Activated T-cell treated with anti-CD3 and anti-CD28 coated beads, Interleukin-2, amount 50 U/mL, for 48 hours (primary cell): Measurements from ENCODE around the gene HOXC9.

Experiments
- DNase-seq, 2 experiments: peaks; one replicate each; pipeline ENCODE4 v3.0.0-alpha.2; 2020

The HOXC9 gene

GRCh38 chr12:53963434-53964314, 36.3 kb upstream of the HOXC9 start:
- DNase-seq, result no peak

GRCh38 chr12:53964315-53964713, 35.6 kb upstream of the HOXC9 start:
- no peak for DNase-seq

- DNase-seq, result no peak
These were observed 34.5 kb upstream of the HOXC9 start for GRCh38 chr12:53965281-53966084.

- DNase-seq, result no peak
These were observed 33.9 kb upstream of the HOXC9 start for GRCh38 chr12:53966085-53966384.

DNA sequence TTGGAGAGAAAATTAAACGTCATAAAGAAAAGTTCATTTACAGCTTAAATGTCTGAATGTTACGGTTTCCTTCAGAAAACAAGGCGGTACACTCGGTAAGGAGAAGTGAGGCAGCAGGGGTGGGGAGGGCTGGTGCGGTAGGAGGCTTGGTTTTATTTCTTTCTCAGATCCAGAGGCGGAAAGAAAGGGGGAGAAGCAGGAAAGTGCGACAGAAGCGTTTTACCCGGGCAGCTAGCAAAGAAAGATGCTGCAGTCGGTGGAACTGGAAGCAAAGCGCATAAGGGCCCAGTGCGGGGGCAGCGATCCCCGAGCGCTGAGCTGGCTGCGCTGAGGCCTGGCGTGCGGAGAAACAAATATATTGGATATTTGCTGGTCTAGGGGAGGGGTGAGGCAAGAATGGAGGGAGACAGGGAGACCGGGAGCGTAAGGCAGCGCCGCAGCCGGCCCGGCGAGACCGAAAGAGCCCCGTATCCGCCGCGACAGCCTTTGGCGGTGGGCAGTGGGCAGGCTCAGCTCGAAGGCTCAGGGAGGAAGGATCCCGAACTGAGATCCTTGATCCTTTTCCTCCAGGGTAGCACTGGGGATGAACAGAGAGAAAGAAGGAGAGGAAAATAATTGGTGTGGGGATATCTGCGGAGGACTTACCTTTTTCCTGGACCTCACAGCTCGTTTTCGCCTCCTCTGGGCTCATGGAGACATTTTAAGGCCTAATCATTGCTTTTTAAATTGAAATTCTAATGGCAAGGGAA, 33.4 kb upstream of the HOXC9 start:
- no peak for DNase-seq

DNA sequence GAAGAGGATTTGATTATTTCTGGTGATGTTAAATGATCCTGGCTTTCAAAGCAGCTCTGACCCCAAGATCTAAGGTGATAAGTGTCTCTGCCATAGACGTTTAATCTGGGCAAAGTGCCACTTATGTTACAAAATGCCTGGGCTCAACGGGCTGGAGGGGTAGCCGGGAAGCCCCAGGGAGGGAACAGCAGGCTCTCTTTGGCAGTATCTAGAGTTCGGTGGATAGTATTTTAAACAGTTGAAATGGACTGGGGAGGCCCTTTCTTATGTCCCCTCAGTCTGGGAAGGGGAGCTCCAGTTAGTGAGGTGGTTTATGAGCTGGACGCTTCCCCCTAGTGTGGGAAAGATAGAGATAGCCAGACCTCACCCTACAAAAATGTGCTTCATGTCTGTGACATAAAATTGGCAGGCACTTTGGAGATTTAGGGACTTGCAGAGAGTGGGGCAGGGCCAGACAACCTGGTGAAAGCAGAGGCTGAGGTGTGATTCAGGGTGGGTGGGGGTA, 32.5 kb upstream of the HOXC9 start:
- no peak for DNase-seq

GRCh38 chr12:53968214-53969127, 31.5 kb upstream of the HOXC9 start:
- DNase-seq, result no peak

DNA sequence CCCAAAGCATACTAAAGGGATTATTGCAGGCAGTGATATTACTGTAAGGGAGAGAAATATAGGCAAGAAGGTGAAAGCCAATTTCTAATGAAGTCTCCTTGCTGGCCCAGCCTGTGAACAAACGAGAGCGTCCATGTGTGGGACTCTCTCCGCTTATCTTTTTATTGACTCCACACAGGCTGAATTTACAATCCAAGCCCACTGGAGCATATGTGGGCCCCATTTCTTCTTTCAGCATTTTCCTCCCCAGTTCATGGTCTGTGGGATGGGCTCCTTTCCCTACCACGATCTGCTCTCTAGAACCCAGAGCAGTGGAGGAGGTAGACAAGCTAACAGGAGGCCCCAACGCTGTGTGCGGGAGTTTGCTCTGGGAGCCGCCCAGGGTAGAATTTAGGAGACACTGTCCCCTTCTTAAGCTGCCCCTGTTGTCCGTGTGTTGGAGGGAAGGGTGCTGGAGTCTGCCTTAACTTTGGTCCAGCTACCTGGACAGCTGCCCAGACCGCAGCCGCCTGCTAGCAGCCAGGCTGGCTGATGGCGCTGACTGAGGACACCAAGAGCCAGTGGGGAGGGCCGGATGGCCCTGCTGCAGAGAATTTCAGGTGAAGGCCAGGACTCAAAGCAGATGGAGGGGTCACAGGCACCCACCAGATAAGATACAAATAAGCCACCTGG, 30.2 kb upstream of the HOXC9 start:
- no peak for DNase-seq

GRCh38 chr12:53970451-53970850, 29.5 kb upstream of the HOXC9 start:
- no peak for DNase-seq

DNA sequence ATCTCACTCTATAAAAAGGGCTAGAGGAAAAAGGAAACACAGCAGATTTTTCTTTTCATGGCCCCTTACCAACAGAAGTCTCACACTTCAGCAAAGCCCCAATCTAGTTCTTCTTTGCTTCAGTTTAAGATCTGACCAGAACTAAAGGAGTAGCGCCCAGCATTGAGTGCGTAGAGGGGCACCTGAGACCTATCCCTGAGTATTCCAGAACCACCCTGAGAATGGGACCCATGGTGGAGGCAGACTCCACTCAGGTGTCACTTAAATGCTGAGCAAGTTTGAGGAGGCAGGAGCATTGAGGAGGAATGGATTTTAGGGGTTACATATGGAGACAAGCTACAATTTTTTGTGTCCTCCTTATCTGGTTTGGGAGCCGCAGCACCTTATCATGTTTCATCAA, 28.8 kb upstream of the HOXC9 start:
- no peak for DNase-seq

GRCh38 chr12:53971686-53972085, 28.3 kb upstream of the HOXC9 start:
- DNase-seq, result no peak

- DNase-seq, result no peak
These were observed 27.7 kb upstream of the HOXC9 start for GRCh38 chr12:53972152-53972702.

DNA sequence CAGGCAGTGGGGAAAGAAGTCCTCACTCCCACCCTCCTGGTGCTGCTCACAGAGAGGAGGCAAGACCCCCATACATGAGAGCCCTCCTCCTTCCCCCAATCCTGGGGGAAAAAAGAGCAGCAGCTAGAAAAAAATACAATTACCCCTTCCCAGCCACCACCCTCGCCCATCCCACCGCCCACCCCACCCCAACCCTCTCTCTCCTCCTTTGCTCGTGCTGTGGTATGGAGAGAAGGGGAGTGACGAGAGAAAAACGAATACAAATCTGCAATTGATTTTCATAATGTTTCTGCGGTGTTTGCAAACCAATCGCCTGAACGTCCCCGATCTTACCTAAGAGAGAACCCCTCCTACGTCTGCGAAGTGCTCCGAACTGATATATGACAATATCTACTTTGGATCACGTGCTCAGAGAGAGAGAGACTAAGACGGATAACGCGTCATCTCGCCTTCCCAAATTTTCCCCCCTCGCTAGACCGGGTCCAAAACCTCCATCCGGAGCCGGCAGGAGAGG, 27.2 kb upstream of the HOXC9 start, which contains the start of gene HOXC11:
Gene HOXC11, plus strand, starts transcription at position 405 of the 514 bp plus-strand sequence. CDS start 116 bp downstream, outside the sequence.
- DNase-seq, result no peak

DNA sequence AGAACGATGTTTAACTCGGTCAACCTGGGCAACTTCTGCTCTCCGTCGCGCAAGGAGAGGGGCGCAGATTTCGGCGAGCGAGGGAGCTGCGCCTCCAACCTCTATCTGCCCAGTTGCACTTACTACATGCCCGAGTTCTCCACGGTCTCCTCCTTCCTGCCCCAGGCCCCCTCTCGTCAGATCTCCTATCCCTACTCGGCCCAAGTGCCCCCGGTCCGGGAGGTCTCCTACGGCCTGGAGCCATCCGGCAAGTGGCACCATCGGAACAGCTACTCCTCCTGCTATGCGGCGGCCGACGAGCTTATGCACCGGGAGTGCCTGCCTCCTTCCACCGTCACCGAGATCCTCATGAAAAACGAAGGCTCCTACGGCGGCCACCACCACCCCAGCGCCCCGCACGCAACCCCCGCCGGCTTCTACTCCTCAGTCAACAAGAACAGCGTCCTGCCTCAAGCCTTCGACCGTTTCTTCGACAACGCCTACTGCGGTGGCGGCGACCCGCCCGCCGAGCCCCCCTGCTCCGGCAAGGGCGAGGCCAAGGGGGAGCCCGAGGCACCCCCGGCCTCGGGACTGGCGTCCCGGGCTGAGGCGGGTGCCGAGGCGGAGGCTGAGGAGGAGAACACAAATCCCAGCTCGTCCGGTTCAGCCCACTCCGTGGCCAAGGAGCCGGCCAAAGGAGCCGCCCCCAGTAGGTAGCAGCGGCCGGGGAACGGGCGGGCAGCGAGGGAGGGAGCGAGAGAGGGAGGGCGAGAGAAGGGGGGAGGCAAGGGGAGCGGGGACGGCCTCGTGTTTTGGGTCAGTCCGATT, 26.5 kb upstream of the HOXC9 start:
- no peak for DNase-seq

- no peak for DNase-seq
These were observed 25.6 kb upstream of the HOXC9 start, which contains the start of gene HOTAIR for GRCh38 chr12:53974084-53975063. Gene HOTAIR (minus strand): TSS chr12:53974954.

GRCh38 chr12:53975064-53975471, 24.9 kb upstream of the HOXC9 start:
- no peak for DNase-seq

DNA sequence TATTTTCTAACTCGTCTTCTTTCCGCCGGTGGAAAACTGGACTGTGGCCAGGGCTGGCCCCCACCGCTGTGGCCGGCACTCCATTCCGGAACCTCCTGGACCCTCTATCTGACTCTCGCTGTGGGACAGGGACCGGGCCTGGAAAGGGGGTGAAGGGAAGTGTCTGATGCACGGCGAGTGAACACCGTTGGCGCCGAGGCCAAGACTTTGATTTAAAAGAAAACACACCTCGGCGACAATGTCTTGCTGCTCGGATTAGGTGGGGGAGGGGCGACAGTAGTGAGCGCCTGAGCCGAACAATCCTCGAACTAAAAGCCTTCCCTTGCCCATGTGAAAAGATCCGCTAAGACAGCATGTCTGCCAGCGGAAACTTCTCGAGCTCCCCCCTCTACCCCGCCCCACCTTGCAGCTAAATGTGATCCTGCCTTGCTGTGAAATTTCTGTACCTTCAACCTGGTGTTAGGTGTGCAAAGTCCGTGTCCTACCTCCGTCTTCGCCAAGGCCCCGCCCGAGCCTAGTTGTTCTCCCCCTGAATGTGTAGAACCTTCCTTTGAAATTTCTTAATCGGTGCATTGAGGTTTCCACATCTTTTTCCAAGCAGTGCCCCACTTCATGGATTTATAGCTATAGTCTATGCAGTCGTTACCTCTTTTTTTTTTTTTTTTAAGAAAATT, 24.3 kb upstream of the HOXC9 start:
- DNase-seq, result no peak
